Hepatocyte (in vitro differentiated cells): ENCODE measurements around the gene CELSR1.

Experiments used
- CTCF ChIP-seq: fragments of 200-600 bp; sonication (generic); IDR thresholded peaks from 2 replicates; pipeline ENCODE4 v1.5.1; 2016; ENCODE audit warnings: antibody characterized with exemption, mild to moderate bottlenecking; ENCODE audit not compliant: poor library complexity
- EZH2 ChIP-seq: fragments of 200-600 bp; sonication (generic); IDR thresholded peaks from 2 replicates; pipeline ENCODE4 v1.6.1; 2016; ENCODE audit warnings: antibody characterized with exemption, mild to moderate bottlenecking, borderline replicate concordance
- EZH2phosphoT487 ChIP-seq: fragments of 200-600 bp; sonication (generic); IDR thresholded peaks from one replicate; pipeline ENCODE4 v1.6.1; 2018; ENCODE audit warnings: antibody characterized with exemption, mild to moderate bottlenecking, low read depth, moderate library complexity; ENCODE audit not compliant: unreplicated experiment, severe bottlenecking

- TF ChIP-seq EZH2 (no peak), CTCF (no peak), EZH2phosphoT487 (no peak)
Observed at GRCh38 chr22:46573781-46574437, 36.5 kb upstream of the CELSR1 start.
